HG02870 (cell line): Measurements from ENCODE around the gene PSMB11.

Experiments used
- ATAC-seq: cut with Tn5 transposase; IDR thresholded peaks from one replicate; pipeline ENCODE4 v1.9.1; 2021; ENCODE audit warnings: mild to moderate bottlenecking, moderate library complexity; ENCODE audit not compliant: unreplicated experiment

The PSMB11 gene

GRCh38 chr14:23057757-23058653 is 16.0 kb downstream of the PSMB11 start:
- ATAC-seq = peak; percentile 49

GRCh38 chr14:23058654-23059504 is 16.9 kb downstream of the PSMB11 start:
- ATAC-seq = no peak

GRCh38 chr14:23060536-23061260 is 18.7 kb downstream of the PSMB11 start:
- no peak for ATAC-seq

GRCh38 chr14:23062002-23062401 is 20.0 kb downstream of the PSMB11 start:
- ATAC-seq = no peak

GRCh38 chr14:23063601-23064000 is 21.6 kb downstream of the PSMB11 start:
- ATAC-seq = no peak

GRCh38 chr14:23066368-23066767 is 24.4 kb downstream of the PSMB11 start:
- no peak for ATAC-seq

- no peak for ATAC-seq
These were observed 25.1 kb downstream of the PSMB11 start for GRCh38 chr14:23066855-23067744.

GRCh38 chr14:23067847-23068788 is 26.1 kb downstream of the PSMB11 start:
- no peak for ATAC-seq

- ATAC-seq = peak; percentile 47
These were observed 26.9 kb downstream of the PSMB11 start for GRCh38 chr14:23068789-23069412.

GRCh38 chr14:23069413-23069806 is 27.4 kb downstream of the PSMB11 start:
- no peak for ATAC-seq

GRCh38 chr14:23070262-23071129 is 28.5 kb downstream of the PSMB11 start:
- no peak for ATAC-seq

GRCh38 chr14:23071244-23071920 is 29.4 kb downstream of the PSMB11 start:
- peak; percentile 85 for ATAC-seq

GRCh38 chr14:23071921-23072539 is 30.0 kb downstream of the PSMB11 start:
- ATAC-seq = no peak

GRCh38 chr14:23074906-23075305 is 32.9 kb downstream of the PSMB11 start:
- no peak for ATAC-seq

- ATAC-seq = no peak
These were observed 34.9 kb downstream of the PSMB11 start for GRCh38 chr14:23076785-23077408.

GRCh38 chr14:23077962-23078361 is 36.0 kb downstream of the PSMB11 start:
- no peak for ATAC-seq
